NB4 (cell line): ENCODE results near the gene CALHM4.

Source experiments
- CTCF ChIP-seq: IDR thresholded peaks from one replicate; pipeline ENCODE4 v1.5.1; 2012; ENCODE audit warnings: low read depth, low read length
- MAX ChIP-seq: IDR thresholded peaks from 2 replicates; pipeline ENCODE4 v1.6.1; 2011; ENCODE audit warnings: low read depth, low read length
- MYC ChIP-seq: IDR thresholded peaks from 2 replicates; pipeline ENCODE4 v1.6.1; 2011; ENCODE audit warnings: low read depth, low read length
- POLR2A ChIP-seq: IDR thresholded peaks from 2 replicates; pipeline ENCODE4 v1.6.1; 2011; ENCODE audit warnings: mild to moderate bottlenecking; ENCODE audit not compliant: insufficient read length; ENCODE audit errors: extremely low read depth

GRCh38 chr6:116553451-116553850, at the start of gene CALHM4:
- TF ChIP-seq POLR2A (no peak), CTCF (no peak), MAX (no peak), MYC (no peak)
